HG03575 (cell line): Measurements from ENCODE around the gene KAZN.

Experiments
- ATAC-seq: cut with Tn5 transposase; IDR thresholded peaks from one replicate; pipeline ENCODE4 v1.9.1; 2021; ENCODE audit not compliant: unreplicated experiment, insufficient number of reproducible peaks, low FRiP score; ENCODE audit errors: extremely low read depth

KAZN gene

DNA sequence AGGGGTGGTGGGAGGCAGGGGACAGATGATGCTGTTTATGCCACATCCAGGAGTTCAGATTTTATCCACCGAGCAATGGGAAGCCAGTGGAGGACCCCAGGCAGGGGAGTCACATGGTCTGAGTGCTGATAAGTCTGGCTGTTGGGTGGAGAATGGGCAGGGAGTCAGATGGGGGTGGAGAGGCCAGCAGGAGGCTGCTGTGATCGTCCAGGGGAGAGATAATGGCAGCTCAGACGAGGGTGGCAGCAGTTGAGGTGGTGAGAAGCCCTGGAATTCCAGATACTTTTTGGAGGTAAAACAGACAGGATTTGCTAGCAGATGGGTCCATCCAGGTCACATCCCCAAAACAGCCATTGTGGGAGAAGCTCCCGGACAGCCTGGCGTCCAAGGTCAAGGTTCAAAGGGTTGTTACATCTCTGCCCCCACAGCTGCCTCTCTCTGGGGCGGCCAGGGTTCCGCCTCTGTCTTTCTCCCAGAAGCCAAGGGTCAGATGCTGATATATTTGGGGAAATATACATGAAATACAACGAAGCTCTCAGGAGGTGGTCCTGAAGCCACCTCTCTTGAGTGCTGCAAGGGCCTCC, 303.0 kb downstream of the KAZN start:
- no peak for ATAC-seq

DNA sequence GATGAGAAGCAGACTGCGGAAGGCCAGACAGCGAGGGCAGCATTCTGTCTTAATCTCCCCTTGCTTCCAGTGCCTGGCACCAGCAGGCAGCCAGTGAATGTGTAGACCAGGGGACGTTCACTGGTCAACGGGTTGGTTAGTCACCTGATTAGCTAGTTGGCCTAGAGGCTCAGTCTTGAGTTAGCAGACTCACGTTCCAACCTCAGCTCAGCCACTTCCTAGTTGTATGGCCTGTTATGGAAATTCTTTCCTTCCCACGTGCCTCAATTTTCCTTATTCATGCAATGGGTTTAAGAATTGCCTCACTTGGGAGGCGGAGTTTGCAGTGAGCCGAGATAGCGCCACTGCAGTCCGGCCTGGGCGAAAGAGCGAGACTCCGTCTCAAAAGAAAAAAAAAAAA, 305.4 kb downstream of the KAZN start:
- ATAC-seq: no peak

DNA sequence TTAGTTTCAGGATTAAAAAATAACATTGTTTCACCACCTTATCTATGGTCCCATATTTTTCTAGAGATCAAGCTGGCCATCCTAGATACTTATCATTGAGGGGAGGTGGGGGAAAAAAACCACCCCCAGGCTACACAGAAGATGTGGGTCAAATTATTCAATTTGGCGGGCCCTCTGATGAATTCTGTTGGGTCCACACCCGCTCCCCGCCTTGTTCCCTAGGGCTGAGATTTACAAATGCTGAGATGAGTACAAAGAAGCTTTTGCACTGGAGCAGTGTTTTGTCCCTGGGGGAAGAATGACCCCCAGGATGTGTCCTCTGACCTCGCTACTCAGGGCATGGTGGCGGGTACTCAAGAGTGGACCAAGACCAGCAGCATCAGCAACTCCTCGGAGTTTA, 308.2 kb downstream of the KAZN start:
- ATAC-seq: no peak

DNA sequence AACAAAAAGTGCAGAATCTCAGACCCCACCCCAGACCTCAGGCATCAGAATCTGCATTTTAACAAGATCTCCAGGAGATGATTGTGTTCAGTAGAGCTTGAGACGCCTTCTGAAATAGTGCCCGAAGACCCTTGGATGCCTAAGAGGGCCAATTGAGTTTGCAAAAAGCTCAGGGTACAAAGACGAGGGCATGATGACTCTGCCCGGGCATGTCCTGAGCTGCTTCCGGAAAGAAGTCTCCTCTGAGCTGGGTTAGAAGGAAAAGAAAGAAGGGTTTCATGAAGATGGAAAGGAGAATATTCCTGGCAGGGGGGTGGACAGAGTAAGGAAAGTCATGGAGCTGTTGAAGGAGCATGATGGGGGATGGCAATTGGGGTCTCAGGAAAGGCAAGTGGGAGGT, 308.9 kb downstream of the KAZN start:
- ATAC-seq: no peak

DNA sequence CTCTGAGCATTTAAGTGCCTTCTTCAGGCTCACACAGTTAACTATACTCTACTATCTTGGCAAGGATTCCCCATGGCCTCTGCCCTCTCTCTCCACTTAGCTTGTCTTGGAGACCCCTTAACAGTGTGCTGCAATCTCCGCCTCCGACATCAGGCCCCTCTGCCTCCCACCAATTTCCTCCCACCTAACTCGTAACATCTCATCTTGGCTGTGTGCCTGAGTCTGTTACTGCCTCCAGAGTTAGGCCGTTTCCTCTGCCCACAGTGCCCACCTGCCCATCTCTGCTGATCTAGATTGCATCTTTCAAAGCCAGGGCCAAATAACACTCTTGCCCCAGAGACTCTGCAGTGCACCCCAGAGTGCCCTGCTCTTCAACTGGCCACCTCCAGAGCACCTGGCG, 310.8 kb downstream of the KAZN start:
- no peak for ATAC-seq

DNA sequence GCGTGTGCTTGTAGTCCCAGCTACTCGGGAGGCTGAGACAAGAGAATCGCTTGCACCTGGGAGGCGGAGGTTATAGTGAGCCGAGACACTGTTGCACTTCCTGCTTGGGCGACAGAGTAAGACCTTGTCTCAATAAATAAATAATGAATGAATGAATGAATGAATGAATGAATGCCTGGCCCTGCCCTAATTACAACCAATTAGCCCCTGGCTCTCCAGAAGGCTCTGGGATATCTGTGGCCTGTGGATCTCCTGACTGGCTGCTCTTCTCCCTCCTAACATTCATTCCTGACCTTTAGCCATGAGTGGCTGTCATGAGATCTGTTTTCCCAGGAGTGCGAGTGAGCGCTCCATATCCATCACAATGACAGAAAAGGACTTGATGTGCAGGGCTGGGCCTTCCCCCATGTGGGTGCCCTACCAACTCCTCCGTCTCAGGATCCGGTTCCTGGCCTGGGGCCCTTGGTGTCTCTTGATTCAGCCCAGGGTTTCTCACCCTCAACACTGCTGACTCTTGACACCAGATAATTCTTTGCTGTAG, 311.5 kb downstream of the KAZN start:
- ATAC-seq: no peak

DNA sequence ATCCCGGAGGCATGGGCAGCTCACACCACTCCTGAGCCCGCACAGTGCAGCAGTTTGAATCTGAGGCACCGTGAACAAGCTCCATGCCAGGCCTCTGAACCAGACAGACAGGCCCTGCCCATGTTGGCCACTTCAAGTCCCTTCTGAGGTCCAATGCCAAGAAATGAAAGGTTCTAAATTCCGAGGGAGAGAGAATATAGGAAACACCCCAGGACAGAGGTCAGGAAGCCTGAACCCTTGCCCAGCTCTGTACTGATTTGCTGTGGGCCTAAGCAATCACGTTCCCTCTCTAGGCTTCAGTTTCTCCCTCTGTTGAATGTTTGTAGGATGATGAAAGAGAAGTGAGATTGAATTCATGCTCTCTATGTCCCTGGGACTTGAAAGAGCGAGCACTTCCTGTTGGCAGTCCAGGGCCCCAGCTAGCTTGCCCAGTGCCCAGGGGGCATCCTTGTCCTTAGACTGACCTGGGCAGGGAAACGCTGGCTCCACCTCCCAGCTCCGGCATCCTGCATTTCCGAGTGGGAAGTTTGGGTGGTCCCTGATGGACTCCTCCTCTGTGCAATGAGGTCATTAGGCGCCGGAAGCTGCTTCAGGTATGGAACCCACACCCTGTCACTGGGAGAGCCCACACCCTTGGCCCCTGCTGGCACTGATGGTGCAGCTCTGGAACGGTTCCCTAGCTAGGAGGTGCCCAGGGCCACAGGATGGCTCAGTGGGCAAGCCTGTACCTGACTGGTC, 312.7 kb downstream of the KAZN start:
- no peak for ATAC-seq

DNA sequence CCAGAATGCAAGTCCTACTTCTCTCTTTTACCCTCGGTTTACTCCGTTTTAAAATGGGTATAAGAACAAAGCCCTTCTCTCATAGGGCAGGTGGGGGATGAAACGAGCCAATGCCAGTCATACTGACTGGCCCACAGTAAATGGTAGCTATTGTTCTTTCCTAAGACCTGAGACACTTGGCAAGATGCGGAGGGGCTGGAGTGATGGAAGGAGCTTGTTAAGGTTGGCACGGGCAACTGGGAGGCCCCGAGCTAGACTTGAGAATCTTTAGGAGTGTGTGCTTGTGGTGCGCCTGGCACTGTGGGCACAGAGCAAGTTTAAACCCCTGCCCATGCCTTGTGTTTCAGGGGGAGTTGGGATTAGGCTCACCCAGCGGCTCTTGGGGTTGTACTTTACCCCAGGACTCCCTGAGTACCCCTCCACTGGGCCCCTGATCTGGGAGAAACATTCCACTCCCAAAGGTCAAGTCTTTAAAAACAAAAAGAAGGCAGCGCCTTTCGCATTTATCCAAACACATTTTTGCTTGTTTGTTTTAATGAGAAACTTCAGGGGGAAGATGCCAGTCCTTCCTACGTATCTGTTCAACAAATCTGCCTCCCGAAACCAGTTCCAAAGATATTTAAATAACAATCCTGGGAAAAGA, 314.5 kb downstream of the KAZN start:
- no peak for ATAC-seq

DNA sequence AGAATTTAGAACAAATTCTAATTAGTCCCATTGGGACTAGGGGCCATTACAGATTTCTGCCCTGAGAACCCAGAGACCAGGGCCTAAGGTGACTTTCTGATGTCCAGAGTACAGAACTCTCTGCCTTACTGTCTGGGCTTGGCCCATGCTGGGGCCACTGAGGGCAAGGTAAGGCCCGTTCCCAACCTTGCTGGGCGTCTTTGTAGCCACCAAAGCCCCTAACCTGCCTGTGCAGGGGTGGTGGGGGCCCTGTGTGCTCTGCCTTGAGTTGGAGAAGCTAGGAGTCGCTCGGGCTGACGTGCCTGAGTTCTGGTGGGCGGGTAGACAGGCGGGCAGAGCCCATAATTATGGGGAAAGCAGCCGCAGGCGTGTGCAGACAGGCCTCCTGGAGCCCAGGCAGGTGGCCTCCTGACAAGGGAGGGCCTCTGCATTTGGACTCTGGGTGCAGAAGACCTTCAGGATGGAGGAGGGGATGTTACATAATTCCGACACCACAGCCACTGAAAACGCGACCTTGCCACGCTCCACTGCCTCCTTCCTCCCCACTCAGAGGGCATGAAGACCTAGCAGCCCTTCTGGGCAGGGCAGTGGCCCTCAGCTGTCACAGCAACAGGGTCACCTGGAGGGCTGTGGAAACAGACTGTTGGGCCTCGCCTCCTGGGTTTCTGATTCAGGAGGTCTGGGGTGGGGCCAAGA, 315.1 kb downstream of the KAZN start:
- no peak for ATAC-seq

DNA sequence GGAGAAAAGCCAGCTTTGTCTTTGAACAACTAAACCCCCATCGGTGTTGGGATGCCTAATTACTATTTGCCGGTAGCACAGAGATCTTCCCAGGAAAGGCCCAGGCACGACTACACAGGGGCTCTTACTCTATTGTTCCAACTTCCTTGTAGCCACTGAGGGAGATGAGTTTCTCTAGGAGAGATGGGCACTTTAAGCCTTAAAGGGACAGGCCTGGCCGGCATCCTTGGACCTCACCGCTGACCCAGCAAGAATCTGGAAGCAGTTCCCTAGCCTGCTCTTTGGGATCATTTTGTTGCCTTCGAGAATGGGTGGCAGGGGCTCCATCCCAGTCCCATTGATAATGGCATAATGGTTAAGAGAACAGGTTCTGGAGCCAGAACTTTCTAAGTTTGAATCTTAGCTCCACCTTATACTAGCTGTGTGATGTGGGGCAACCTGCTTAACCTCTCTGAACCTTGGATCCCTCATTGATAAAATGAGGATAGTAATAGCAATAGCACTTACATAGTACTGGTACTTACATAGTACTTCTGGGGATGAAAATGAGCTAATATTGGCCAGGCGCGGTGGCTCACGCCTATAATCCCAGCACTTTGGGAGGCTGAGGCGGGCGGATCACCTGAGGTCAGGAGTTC, 316.0 kb downstream of the KAZN start:
- ATAC-seq: no peak

DNA sequence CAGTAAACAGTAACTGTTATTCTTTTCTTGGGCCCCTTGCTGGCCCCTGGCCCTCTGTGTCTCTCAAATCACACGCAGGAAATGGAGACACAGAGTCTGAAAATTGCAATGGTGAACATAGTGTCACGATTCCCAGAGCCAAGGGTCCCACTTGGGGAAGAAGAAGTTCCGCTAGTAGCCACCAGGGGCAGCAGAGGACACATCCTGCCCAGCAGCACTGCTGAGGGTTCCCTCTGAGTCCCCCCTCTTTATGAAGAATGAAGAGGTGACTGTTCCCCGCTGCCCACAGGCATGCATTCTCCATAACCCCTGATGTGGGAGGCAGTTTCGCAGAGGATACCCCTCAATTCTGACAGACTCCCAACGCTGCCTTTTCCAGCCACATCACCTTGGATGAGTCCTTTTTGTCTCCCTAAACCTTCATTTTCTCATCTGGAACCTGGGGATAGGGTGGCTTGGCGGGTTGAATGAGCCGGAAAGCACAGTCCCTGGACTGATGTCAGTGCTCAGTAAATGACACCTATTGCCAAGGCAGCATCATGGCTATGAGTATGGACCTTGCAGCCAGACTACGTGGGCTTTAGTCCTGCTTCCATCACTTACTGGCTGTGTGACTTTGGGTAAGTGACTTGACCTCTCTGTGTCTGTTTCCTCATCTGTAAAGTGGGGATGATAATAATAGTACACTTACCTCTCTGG, 317.0 kb downstream of the KAZN start:
- no peak for ATAC-seq

DNA sequence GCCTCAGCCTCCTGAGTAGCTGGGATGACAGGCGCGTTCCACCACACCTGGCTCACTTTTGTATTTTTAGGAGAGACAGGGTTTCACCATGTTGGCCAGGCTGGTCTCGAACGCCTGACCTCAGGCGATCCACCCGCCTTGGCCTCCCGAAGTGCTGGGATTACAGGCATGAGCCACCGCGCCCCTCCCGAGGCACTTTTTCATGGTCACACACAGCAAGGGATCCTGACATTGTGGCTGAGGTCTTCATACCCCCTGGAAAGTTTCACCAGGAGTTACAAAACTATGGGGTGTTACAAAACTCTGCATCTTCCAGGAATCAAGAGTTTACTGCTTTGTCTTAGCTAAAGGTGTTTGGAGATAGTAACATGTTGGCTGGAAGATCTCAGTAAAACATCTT, 320.8 kb downstream of the KAZN start:
- no peak for ATAC-seq

DNA sequence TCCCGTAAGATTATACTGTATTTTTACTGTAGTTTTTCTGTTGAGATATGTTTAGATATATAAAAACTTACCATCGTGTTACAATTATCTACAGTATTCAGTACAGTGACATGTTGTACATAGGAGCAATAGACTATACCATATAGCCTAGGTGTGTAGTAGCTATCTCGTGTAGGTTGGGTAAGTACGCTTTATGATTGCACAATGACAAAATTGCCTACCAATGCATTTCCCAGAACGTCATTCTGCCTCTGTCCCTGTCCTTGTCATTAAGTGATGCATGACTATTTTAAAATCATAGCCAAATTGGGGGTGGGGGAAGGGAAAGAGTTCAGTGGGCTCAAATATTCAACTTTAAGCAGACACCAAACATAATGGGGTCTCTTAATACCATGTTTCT, 321.3 kb downstream of the KAZN start:
- no peak for ATAC-seq

DNA sequence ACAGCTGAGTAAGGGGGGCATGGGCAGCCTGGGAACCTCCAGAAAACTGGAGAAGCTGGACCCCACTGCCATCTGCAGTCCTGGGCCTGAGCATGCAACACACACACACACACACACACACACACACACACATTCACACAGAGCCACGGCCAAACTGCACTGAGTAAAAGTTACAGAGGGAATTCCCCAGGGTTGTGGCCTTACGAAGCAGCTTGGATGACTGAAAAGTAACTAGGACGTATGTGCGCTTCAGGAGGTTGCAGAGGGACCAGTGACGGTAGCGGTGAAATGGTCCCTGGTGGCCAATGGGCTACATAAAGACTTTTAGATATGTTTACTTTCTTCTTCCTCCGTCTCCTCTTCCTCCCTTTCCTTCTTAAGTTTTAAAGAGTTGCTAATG, 322.6 kb downstream of the KAZN start:
- no peak for ATAC-seq

DNA sequence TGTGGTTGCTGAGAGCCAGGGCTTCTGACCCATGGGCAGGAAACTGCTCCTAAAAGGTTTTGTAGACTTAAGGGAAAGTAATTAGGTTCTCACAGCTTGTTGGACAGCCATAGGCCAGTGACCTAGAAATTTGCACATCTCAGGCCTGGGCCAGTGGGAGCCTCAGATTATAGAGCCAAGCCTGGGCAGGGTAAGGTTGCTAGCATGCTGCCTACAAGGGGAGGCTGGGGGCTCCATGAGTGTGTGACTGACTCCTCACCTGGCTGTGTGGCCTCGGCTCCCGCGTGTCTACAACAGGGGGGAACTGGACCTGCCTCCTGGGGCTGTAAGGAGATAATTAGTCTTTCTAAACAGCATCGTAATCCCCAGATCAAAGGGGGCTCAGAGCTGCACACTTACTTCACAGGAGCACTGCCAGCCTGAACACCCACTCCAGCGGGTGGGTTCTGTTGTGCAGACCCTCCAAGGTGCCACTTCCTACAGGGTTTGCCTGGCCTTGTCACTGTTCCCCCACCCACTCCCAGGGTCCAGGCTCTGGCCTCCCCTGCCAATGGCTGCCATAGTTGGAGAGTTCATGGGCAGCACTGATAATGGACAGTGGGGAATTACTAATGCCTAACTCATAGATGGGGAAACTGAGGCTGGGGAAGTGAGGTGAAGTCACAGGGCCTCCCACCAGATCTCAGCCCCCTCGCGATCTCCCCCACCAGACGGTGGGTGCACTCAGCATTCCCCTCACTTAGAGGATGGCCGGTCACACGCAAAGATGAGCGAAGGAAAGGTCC, 324.6 kb downstream of the KAZN start:
- no peak for ATAC-seq

DNA sequence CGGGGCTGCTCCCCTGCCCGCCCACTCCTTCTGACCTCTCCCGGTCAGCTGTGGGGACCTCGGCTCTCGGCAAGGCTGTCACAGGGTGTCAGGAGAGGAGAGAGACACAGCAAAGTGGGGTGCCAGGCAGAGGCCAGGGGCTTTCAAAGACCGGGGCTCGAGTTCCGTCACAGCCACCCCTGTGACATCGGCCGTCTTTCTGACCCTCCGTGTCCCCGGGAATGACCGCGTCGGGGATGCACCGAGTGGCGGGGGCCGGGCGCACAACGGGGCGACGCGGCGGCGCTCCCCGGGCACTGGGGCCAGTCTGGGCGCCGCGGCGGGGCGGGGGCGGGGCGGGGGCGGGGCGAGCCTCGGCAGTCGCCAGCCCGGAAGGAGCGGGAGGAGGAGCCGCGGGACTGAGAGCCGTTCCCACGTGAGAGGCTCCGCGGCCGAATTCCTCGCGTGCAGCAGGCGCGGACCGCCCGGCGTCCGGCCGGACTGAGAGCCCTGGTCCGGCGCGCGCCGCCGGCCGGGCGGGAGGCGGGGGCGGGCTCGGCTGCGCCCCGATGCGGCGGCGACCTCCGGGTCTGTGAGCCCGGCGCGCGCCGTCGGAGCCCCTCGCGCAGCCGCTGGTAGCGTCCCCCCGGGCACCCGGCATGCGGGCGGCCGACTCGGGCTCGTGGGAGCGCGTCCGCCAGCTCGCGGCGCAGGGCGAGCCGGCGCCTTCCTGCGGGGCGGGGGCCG, 325.4 kb downstream of the KAZN start:
- no peak for ATAC-seq
